ENCODE measurements around the gene POT1.

DNA sequence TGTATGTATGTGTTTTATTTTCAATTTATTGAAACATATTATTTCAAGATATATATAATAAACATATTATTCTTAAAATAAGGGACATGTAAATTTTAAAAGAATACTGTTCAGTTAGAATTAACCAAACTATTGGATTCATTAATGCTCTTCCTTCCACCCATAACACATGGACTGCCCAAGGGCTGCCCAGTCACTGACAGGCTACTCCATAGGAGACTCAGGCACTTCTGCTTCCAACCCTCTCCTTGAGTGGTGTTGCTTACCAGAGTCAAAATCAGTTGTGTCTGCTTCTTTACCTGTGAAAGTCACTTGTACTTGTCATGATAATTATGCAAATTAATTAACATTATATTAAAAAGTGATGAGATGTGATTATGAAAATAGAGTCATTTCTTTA, 154.2 kb downstream of the POT1 start:
- TF ChIP-seq, protein P1, sequence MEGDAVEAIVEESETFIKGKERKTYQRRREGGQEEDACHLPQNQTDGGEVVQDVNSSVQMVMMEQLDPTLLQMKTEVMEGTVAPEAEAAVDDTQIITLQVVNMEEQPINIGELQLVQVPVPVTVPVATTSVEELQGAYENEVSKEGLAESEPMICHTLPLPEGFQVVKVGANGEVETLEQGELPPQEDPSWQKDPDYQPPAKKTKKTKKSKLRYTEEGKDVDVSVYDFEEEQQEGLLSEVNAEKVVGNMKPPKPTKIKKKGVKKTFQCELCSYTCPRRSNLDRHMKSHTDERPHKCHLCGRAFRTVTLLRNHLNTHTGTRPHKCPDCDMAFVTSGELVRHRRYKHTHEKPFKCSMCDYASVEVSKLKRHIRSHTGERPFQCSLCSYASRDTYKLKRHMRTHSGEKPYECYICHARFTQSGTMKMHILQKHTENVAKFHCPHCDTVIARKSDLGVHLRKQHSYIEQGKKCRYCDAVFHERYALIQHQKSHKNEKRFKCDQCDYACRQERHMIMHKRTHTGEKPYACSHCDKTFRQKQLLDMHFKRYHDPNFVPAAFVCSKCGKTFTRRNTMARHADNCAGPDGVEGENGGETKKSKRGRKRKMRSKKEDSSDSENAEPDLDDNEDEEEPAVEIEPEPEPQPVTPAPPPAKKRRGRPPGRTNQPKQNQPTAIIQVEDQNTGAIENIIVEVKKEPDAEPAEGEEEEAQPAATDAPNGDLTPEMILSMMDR (conservative IDR thresholded peaks at IDR 0.05; ENCODE audit: low read depth, low read length) = no peak
- TF ChIP-seq EZH2 (IDR thresholded peaks at IDR 0.05; ENCODE audit: borderline replicate concordance, low read depth, low read length, poor library complexity, severe bottlenecking) = no peak
